GM12878 (cell line): ENCODE results near the gene GTPBP10. TPM values are rescaled to one million over a fixed set of nuclear protein-coding genes. Genes with fewer than 3 reads are reported as not detected.

ENCODE experiments used
- CEBPZ ChIP-seq: fragments of 150-350 bp; IDR thresholded peaks from 2 replicates; pipeline ENCODE4 v1.6.1; 2016; ENCODE audit warnings: low read depth, low read length
- CREB1 ChIP-seq: IDR thresholded peaks from 2 replicates; pipeline ENCODE4 v1.6.1; 2012; ENCODE audit warnings: low read depth, mild to moderate bottlenecking, inconsistent platforms
- E2F8 ChIP-seq: fragments of 450-650 bp; IDR thresholded peaks from 2 replicates; pipeline ENCODE4 v1.6.1; 2018; ENCODE audit warnings: mild to moderate bottlenecking, low read depth, moderate library complexity; ENCODE audit not compliant: partially characterized antibody
- REST ChIP-seq: IDR thresholded peaks from 2 replicates; pipeline ENCODE4 v1.6.1; 2012; ENCODE audit warnings: mild to moderate bottlenecking, low read depth, low read length
- SKIL ChIP-seq: fragments of 450-650 bp; IDR thresholded peaks from 2 replicates; pipeline ENCODE4 v1.6.1; 2017; ENCODE audit warnings: mild to moderate bottlenecking, low read depth, inconsistent platforms; ENCODE audit not compliant: poor library complexity, severe bottlenecking
- SUPT20H ChIP-seq: IDR thresholded peaks from 2 replicates; pipeline ENCODE4 v1.6.1; 2011; ENCODE audit warnings: low read depth, mild to moderate bottlenecking, low read length, moderate library complexity, borderline replicate concordance; ENCODE audit not compliant: control insufficient read depth
- polyA plus RNA-seq, 11 experiments: library from polyadenylated mRNA; depleted of rRNA in 4 of 11; unstranded in 6 of 11; stranded (reverse) in 5 of 11; fragments of >200 nt; fragmentation: Nextera tagmentation in 4 of 11; fragmentation: Illumina TruSeq in 1 of 11; extraction: Ambion mirVana in 4 of 11; extraction: Trizol in 1 of 11; gene quantifications; 1 replicate in 1 of 11; 2 replicates in 10 of 11; pipeline versions ENCODE4 v1.2.1 to v1.2.3, GENCODE V29; 2011 to 2016; ENCODE audit warnings: inconsistent platforms in 2 of 11, missing spikeins in 2 of 11, low read depth in 1 of 11
- total RNA-seq, 4 experiments: library from RNA; depleted of rRNA in 3 of 4; stranded (reverse); fragments of >200 nt in 3 of 4; fragmentation: Illumina TruSeq in 1 of 4; extraction: Trizol in 1 of 4; gene quantifications; 2 replicates each; pipeline versions ENCODE4 v1.2.1 to v1.2.3, GENCODE V29; 2013 to 2021

The GTPBP10 gene
- total and polyA plus RNA-seq, 10 of the 15 experiments (the other 5 are each of a cell fraction or from before 2014, with no cell fraction given), result 10.1 to 41.0 (median 33.0) TPM

- TF ChIP-seq REST (no peak), SUPT20H (no peak), CREB1 (no peak), E2F8 (no peak), CEBPZ (no peak), SKIL (no peak)
- TF ChIP-seq, all 136 proteins: peak for 0
These were observed 44.4 kb downstream of the GTPBP10 start (continued) for GRCh38 chr7:90390926-90391325.
